GM18499 (cell line): ENCODE data around the gene PFKL.
"Not testable (repeated sequence)": the region's sequence is repeated elsewhere in the genome, so short reads cannot be mapped to it uniquely, and the experiment has no call there.

ENCODE experiments used
- ATAC-seq: cut with Tn5 transposase; IDR thresholded peaks from one replicate; pipeline ENCODE4 v1.9.1; 2021; ENCODE audit warnings: moderate number of reproducible peaks; ENCODE audit not compliant: insufficient read depth, unreplicated experiment

Gene PFKL

GRCh38 chr21:44292812-44293195 is 7.0 kb upstream of the PFKL start:
- no peak for ATAC-seq

GRCh38 chr21:44293551-44294231 is 6.2 kb upstream of the PFKL start:
- no peak for ATAC-seq

GRCh38 chr21:44294391-44295162 is 5.3 kb upstream of the PFKL start:
- no peak for ATAC-seq

DNA sequence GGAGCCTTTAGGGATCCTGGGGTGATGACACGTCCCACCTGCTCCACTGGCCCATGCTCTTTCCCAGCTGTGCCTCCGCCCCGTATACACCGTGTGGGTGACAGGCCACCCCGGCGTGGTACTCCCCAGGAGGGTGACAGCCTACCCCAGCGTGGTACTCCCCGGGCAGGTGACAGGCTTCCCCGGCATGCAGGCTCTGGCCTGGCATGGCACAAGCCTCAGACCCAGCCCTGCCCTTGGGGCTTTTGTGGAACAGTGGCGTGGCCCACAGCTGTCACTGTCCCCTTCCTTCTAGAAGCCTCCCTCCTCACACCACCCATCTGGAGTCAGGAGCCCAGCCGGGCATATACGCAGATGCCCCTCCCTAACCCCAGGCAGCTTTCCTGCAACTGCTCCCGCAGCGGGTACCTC is 4.7 kb upstream of the PFKL start:
- no peak for ATAC-seq

DNA sequence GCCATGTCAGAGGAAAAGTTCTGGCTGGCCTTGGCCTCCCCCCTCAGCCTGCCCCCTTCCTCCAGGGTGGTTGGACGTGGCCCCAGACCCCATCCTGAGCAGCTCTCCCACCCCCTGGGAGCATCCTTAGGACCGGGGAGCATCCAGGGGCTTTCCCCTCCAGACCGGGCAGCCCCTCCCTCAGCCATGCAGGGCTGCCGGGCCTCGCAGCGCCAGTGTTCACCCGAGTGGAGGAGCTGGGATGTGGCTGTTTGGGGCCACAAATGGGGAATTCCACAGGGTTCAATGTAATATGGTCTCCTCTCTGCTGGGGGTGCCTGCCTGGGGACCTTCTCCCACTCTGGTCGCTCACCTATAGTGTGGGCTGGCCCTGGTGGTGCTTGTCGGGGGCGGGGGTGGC is 4.2 kb upstream of the PFKL start:
- no peak for ATAC-seq

GRCh38 chr21:44296103-44296519 is 3.7 kb upstream of the PFKL start:
- ATAC-seq, result no peak

DNA sequence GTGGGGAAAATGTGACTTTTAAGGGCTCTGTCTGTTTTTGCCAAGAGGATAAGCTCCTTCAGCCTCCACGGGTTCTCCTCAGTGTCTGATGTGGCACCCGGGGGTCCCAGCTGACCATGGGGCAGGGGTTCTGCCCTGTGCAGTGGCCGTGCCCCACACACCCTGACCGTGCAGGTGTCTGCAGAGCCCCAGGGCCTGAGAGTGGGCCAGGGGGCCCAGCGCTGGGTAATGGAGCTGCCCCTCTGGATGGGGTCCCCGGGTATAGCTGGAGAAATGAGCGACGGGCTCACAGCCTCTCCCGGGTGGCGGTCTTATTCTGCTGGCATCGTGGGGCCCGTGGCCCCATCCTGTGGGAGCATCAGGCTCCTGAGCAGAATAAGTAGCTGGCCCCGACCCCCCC is 2.9 kb upstream of the PFKL start:
- ATAC-seq, result no peak

- no peak for ATAC-seq
These were observed 2.1 kb upstream of the PFKL start for GRCh38 chr21:44297525-44298290.

DNA sequence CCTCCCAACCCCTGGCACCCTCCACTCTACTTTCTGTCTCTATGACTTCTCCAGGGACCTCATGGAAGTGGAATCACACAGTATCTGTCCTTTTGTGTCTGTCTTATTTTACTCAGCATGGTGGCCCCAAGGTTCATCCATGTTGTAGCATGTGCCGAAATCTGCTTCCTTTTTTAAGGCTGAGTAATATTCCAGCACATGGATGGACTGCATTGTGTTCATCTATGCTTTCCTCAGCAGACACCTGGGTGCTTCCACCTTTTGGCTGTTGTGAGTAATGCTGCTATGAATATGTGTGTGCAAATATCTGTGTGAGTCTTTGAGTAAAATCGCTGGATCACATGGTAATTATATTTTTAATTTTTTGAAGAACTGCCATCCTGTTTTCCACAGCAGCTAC is 1.6 kb upstream of the PFKL start:
- no peak for ATAC-seq

DNA sequence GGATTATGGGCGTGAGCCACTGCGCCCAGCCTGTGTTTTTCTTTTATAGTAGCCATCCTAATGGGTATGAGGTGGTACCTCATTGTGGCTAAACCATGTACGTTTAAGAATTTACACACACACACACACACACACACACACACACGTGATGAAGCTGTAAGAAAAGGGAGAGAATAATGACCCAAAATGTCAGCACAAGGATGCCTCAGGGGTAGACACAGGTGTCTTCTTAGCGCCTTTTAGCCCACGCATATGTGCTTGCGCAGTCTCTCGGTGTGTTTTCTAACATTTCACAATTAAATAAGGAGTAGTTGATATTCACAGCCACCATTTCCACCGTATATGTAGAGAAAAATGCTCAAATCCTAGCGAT is 782 bp upstream of the PFKL start:
- ATAC-seq, result no peak

- no peak for ATAC-seq
These were observed 558 bp downstream of the PFKL start for GRCh38 chr21:44300262-44300959.

GRCh38 chr21:44301141-44301540 is 1.3 kb downstream of the PFKL start:
- no peak for ATAC-seq

DNA sequence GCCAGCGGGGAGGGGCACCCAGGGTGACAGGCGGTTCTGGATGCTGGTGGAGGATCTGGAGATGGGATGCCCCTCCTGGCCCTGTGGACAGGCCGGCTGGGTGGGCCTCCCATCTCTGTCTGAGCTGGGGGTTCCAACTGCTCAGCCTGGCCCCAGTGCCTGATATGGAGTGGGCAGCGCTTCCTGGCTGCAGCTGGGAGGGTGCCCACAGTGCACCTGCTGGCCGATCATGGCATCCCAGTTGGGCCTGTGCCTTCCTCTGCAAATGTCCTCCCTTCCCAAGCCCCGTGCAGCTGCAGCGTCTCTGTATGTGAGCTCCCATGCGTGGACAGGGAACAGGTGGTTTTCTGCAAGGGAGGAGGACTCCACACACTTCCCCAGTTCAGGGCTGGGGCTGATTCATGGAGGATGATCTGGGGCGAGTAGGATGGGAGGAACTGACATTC is 2.1 kb downstream of the PFKL start:
- no peak for ATAC-seq

DNA sequence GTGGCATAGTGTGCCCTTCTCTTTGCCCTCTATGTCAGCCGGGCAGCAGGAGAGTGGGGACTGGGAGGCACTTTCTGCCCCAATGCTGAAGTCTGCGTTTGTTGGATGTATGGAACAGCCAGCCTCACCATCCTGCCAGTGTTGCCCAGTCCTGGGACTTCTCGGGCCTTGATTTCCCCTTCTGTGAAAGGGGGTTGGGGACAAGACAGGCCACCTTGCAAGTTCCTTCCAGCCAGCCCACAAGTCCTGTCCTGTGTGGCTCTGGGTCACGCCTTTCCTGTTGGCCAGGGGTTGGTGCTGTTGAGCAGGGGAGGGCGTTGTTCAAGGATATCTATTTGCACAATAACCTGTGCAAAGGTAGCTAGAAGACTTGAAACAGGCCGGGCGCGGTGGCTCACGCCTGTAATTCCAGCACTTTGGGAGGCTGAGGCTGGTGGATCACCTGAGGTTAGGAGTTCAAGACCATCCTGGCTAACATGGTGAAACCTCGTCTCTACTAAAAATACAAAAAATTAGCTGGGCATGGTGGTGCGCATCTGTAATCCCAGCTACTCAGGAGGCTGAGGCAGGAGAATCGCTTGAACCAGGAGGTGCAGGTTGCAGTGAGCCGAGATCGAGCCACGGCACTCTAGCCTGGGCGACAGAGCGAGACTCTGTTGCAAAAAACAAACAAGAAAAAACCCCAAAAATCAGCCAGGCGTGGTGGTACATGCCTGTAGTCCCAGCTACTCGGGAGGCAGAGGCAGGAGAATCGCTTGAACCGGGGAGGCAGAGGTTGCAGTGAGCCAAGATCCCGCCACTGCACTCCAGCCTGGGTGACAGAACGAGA is 2.9 kb downstream of the PFKL start:
- ATAC-seq, result not testable (repeated sequence)

GRCh38 chr21:44303490-44303981 is 3.7 kb downstream of the PFKL start:
- ATAC-seq, result no peak

DNA sequence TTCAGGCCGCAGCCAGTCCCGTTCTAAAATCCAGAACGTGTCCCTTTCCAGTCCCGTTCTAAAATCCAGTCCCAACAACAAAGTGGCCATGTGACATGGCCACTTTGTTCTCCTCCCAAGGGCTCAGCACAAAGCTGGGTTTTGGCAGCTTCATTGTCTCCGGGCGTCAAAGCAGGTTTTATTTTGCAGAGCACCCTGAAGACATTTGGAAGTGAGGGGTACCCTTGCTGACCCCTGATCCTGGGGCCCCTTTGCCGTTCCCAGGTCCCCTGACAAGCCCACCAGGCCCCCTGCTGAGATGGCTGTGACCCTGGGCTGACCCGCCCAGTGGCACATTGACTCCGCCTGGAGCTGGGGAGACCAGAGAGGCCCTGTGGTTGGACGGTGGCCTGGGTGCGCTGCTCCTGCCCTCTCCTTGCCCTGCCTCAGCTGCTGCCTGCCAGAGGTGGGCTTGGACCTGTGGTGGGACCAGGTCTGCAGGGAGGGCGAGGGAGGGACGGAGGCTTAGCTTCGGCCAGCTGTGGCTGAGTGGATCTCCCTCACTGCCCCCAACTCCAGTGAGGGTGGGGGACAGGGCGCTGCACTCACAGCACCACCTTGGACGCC is 4.3 kb downstream of the PFKL start:
- ATAC-seq, result no peak

- no peak for ATAC-seq
These were observed 5.0 kb downstream of the PFKL start for GRCh38 chr21:44304877-44305293.

- ATAC-seq, result no peak
These were observed 5.8 kb downstream of the PFKL start for GRCh38 chr21:44305691-44306090.
